Loucy (cell line): ENCODE results near the gene RTEL1.

ENCODE experiments used
- CTCF ChIP-seq: fragments of 200-600 bp; sonication (generic); conservative IDR thresholded peaks from 2 replicates; pipeline ENCODE4 v1.5.1; 2014; ENCODE audit warnings: mild to moderate bottlenecking, antibody characterized with exemption, low read length
- EZH2phosphoT487 ChIP-seq: fragments of 200-600 bp; IDR thresholded peaks from 2 replicates; pipeline ENCODE4 v1.6.1; 2018; ENCODE audit warnings: antibody characterized with exemption, mild to moderate bottlenecking, moderate library complexity, borderline replicate concordance

GRCh38 chr20:63653041-63653973, 4.8 kb upstream of the RTEL1 start, which contains the start of gene STMN3:
- TF ChIP-seq CTCF, result no peak; the same call in 1 of the 2 replicates
- TF ChIP-seq EZH2phosphoT487, result no peak
